ENCODE measurements around the gene RSPH6A. TPM values are rescaled to one million over a fixed set of nuclear protein-coding genes. Genes with fewer than 3 reads are reported as not detected.

Gene RSPH6A
- polyA plus RNA-seq, 3 donors, result not detected

- H3K4me3 ChIP-seq (replicated peaks in 1 of 3; ENCODE audit: low read depth in 2 of 3, low read length in 3 of 3), result no peak overlapping the region
Observed at GRCh38 chr19:45766296-45766868, 48.7 kb downstream of the RSPH6A start.

GRCh38 chr19:45765702-45766295, 49.3 kb downstream of the RSPH6A start:
- Histone ChIP-seq H3K9ac (ENCODE audit: insufficient read depth, low read length, poor library complexity, severe bottlenecking) (no peak overlapping the region), H3K4me3 (replicated peaks in 1 of 3; ENCODE audit: low read depth in 2 of 3, low read length in 3 of 3) (no peak overlapping the region), H3K27ac (ENCODE audit: low read depth in 1 of 2, low read length in 2 of 2) (no peak overlapping the region), H3K79me2 (ENCODE audit: insufficient read depth, low read length) (no peaks in the 10 kb centered on the region), H4K20me1 (ENCODE audit: insufficient read depth, low read length) (peaks cover 18% of the 10 kb centered on the region), H3K36me3 (replicated peaks in 1 of 2; ENCODE audit: control insufficient read depth in 1 of 2, insufficient read depth in 2 of 2, low read length in 2 of 2) (no peaks in the 10 kb centered on the region), H3K4me1 (ENCODE audit: control insufficient read depth in 1 of 2, insufficient read depth in 2 of 2, low read length in 2 of 2) (peaks cover 27 to 33% of the 10 kb centered on the region in 2 donors), H3K9me3 (replicated peaks in 1 of 2; ENCODE audit: control insufficient read depth in 1 of 2, insufficient read depth in 1 of 2, low read length in 2 of 2) (peaks cover 0 to 7% of the 10 kb centered on the region in 2 donors), H3K27me3 (ENCODE audit: control insufficient read depth in 2 of 2, insufficient read depth in 2 of 2, low read length in 2 of 2) (peaks cover 25 to 77% of the 10 kb centered on the region in 2 donors), H2AFZ (ENCODE audit: insufficient read depth, low read depth, low read length, poor library complexity, severe bottlenecking) (no peak overlapping the region), H3K4me2 (replicated peaks; ENCODE audit: extremely low read depth, low read length, poor library complexity, severe bottlenecking) (no peak overlapping the region)
- Mint-ChIP-seq H3K27me3 (ENCODE audit: low read depth in 3 of 3) (peaks cover 64 to 93% (median 75%) of the 10 kb centered on the region in 3 donors), H3K36me3 (peaks cover 0 to 3% of the 10 kb centered on the region in 2 donors), H3K27ac (no peak overlapping the region), H3K9me3 (peaks cover 0 to 16% (median 8%) of the 10 kb centered on the region in 7 donors), H3K4me1 (peaks cover 19% of the 10 kb centered on the region), H3K4me3 (peak overlapping the region; percentile 32 to 76)
- 92% methylated on average over 14 of the region's 23 CpGs for WGBS (ENCODE audit: insufficient coverage)
- intact Hi-C loops (cut with micrococcal nuclease), result no loop called here
- no peak for DNase-seq
- no peak for TF ChIP-seq CTCF (IDR thresholded peaks at IDR 0.05)

More at GRCh38 chr19:45766296-45766868, 48.7 kb downstream of the RSPH6A start:
- peaks cover 24% of the 10 kb centered on the region for H4K20me1 ChIP-seq (ENCODE audit: insufficient read depth, low read length)
- H2AFZ ChIP-seq (ENCODE audit: insufficient read depth, low read depth, low read length, poor library complexity, severe bottlenecking), result no peak overlapping the region
- no peaks in the 10 kb centered on the region for H3K79me2 ChIP-seq (ENCODE audit: insufficient read depth, low read length)
- H3K9me3 ChIP-seq (replicated peaks in 1 of 2; ENCODE audit: control insufficient read depth in 1 of 2, insufficient read depth in 1 of 2, low read length in 2 of 2), result peaks cover 3 to 7% of the 10 kb centered on the region in 2 donors
- peaks cover 66 to 97% (median 79%) of the 10 kb centered on the region in 3 donors for H3K27me3 Mint-ChIP-seq (ENCODE audit: low read depth in 3 of 3)
- peaks cover 31 to 83% of the 10 kb centered on the region in 2 donors for H3K27me3 ChIP-seq (ENCODE audit: control insufficient read depth in 2 of 2, insufficient read depth in 2 of 2, low read length in 2 of 2)
- WGBS (ENCODE audit: insufficient coverage), result 97% methylated on average over 15 of the region's 17 CpGs
- H3K9me3 Mint-ChIP-seq, result peaks cover 0 to 20% (median 8%) of the 10 kb centered on the region in 7 donors
- H3K27ac Mint-ChIP-seq, result no peak overlapping the region
- H3K36me3 ChIP-seq (replicated peaks in 1 of 2; ENCODE audit: control insufficient read depth in 1 of 2, insufficient read depth in 2 of 2, low read length in 2 of 2), result no peaks in the 10 kb centered on the region
- no peak overlapping the region for H3K27ac ChIP-seq (ENCODE audit: low read depth in 1 of 2, low read length in 2 of 2)
- no peak for TF ChIP-seq CTCF (IDR thresholded peaks at IDR 0.05)
- no peak overlapping the region for H3K4me2 ChIP-seq (replicated peaks; ENCODE audit: extremely low read depth, low read length, poor library complexity, severe bottlenecking)
- peaks cover 27 to 35% of the 10 kb centered on the region in 2 donors for H3K4me1 ChIP-seq (ENCODE audit: control insufficient read depth in 1 of 2, insufficient read depth in 2 of 2, low read length in 2 of 2)
- no peak overlapping the region for H3K9ac ChIP-seq (ENCODE audit: insufficient read depth, low read length, poor library complexity, severe bottlenecking)
- no peak overlapping the region for H3K4me3 Mint-ChIP-seq
- H3K36me3 Mint-ChIP-seq, result peaks cover 4 to 6% of the 10 kb centered on the region in 2 donors
- intact Hi-C loops (cut with micrococcal nuclease), result no loop called here
- DNase-seq, result no peak
- peaks cover 22% of the 10 kb centered on the region for H3K4me1 Mint-ChIP-seq
